H1 (cell line): ENCODE data around the gene CIB4. TPM values are rescaled to one million over a fixed set of nuclear protein-coding genes. Genes with fewer than 3 reads are reported as not detected.

Experiments
- polyA plus RNA-seq, 7 experiments: library from polyadenylated mRNA; depleted of rRNA in 3 of 7; stranded (reverse) in 5 of 7; unstranded in 2 of 7; fragments of >200 nt in 5 of 7; fragments of 200-250 nt in 2 of 7; gene quantifications; 1 replicate in 5 of 7; 2 replicates in 1 of 7; 4 replicates in 1 of 7; pipeline versions ENCODE4 v1.2.1 to v1.2.3, GENCODE V29; 2011 to 2013; ENCODE audit warnings: missing spikeins in 2 of 7, mixed read lengths in 2 of 7
- small RNA-seq: library from polyadenylated mRNA; stranded (forward); fragments of <200 nt; extraction: miRNeasy Mini kit (QIAGEN cat#:217004); gene quantifications from one replicate; pipeline ENCODE3, GENCODE V24; 2013; ENCODE audit not compliant: insufficient read depth
- total RNA-seq: library from RNA; stranded (reverse); fragmentation: NEBNext Ultra II Directional; extraction: Animal tissue kit (Norgen Biotek cat#: 25700); gene quantifications from 2 replicates; pipeline ENCODE4 v1.2.1, GENCODE V29; 2021

The CIB4 gene
- total and polyA plus RNA-seq, 2 of the 8 experiments (the other 6 are each of a cell fraction or from before 2014, with no cell fraction given): not detected

Small RNAs within 50 kb of the gene (small RNA-seq; reads per million reads assigned to genes)
- gene AC015977.1: not detected

Other genes starting within 250 kb of the CIB4 start
- gene DRC1, start 239.4 kb downstream of the CIB4 start, total RNA-seq: not detected in 2 replicates
- gene DRC1, start 239.4 kb downstream of the CIB4 start, polyA plus RNA-seq (2011; rRNA removed): 0.08 and 0.11 TPM in 2 replicates
- gene OTOF, start 163.2 kb downstream of the CIB4 start, total RNA-seq: not detected in 2 replicates
- gene OTOF, start 163.2 kb downstream of the CIB4 start, polyA plus RNA-seq (2011; rRNA removed): 0.06 TPM in 2 replicates
- 0.11 and 0.30 TPM in 2 replicates for gene KCNK3, start 51.4 kb upstream of the CIB4 start, total RNA-seq
- gene KCNK3, start 51.4 kb upstream of the CIB4 start, polyA plus RNA-seq (2011; rRNA removed): 0.29 and 0.33 TPM in 2 replicates
- gene SLC35F6, start 122.9 kb upstream of the CIB4 start, total RNA-seq: 11.2 and 11.6 TPM in 2 replicates
- 12.9 and 13.5 TPM in 2 replicates for gene SLC35F6, start 122.9 kb upstream of the CIB4 start, polyA plus RNA-seq (2011; rRNA removed)
- 28.5 and 30.9 TPM in 2 replicates for gene CENPA, start 144.7 kb upstream of the CIB4 start, total RNA-seq
- 17.6 and 19.4 TPM in 2 replicates for gene CENPA, start 144.7 kb upstream of the CIB4 start, polyA plus RNA-seq (2011; rRNA removed)
- gene DPYSL5, start 206.8 kb upstream of the CIB4 start, total RNA-seq: 16.3 and 16.4 TPM in 2 replicates
- gene DPYSL5, start 206.8 kb upstream of the CIB4 start, polyA plus RNA-seq (2011; rRNA removed): 11.9 and 14.1 TPM in 2 replicates